ENCODE measurements around the gene UQCC3. TPM values are rescaled to one million over a fixed set of nuclear protein-coding genes. Genes with fewer than 3 reads are reported as not detected.
A peak's percentile ranks its signal among the peaks of the same experiment; 100 is the strongest.

Gene UQCC3
- total and polyA plus RNA-seq, 9 of the 15 experiments (the other 6 are each of a cell fraction or from before 2014, with no cell fraction given) = 3.3 to 44.3 (median 8.0) TPM

GRCh38 chr11:62665075-62665598 lies 6.3 kb upstream of the UQCC3 start, which contains the start of the genes C11orf98 and CSKMT (continued):
- TF ChIP-seq EP400 (IDR thresholded peaks at IDR 0.05) = peak; percentile 80
- TF ChIP-seq KDM2B (CRISPR knock-in tag; IDR thresholded peaks at IDR 0.05) = 0 out of 2 replicates have a peak, but pooled peaks have one; percentile 24
- TF ChIP-seq MYC (IDR thresholded peaks at IDR 0.05; ENCODE audit: low read depth, low read length) = peak; percentile 89
- peak; percentile 82 for TF ChIP-seq MYC (CRISPR knock-in tag; IDR thresholded peaks at IDR 0.05; ENCODE audit: borderline replicate concordance, low read depth)
- TF ChIP-seq FOXA3 (CRISPR knock-in tag; conservative IDR thresholded peaks at IDR 0.05 in 1 of 2, IDR thresholded peaks at IDR 0.05 in 1 of 2) = no peak
- TF ChIP-seq CREM (IDR thresholded peaks at IDR 0.05; ENCODE audit: low read depth) = peak; percentile 48
- TF ChIP-seq HDAC6 (IDR thresholded peaks at IDR 0.05; ENCODE audit: low read depth, low read length) = no peak
- TF ChIP-seq ZNF3 (CRISPR knock-in tag; IDR thresholded peaks at IDR 0.05) = peak; percentile 73
- TF ChIP-seq ZNF175 (CRISPR knock-in tag; IDR thresholded peaks at IDR 0.05; ENCODE audit: low read depth) = no peak
- TF ChIP-seq GABPA (tag; conservative IDR thresholded peaks at IDR 0.05; ENCODE audit: low read depth) = peak; percentile 89
- TF ChIP-seq NFIC (IDR thresholded peaks at IDR 0.05) = peak; percentile 79
- no peak for TF ChIP-seq ZNF76 (CRISPR knock-in tag; IDR thresholded peaks at IDR 0.05; ENCODE audit: borderline replicate concordance)
- TF ChIP-seq NONO (IDR thresholded peaks at IDR 0.05; ENCODE audit: low read depth in 2 of 2, low read length in 1 of 2) = peak; percentile 63 to 90; a peak in 3 of 4 replicates
- peak; percentile 97 for TF ChIP-seq THAP12 (CRISPR knock-in tag; IDR thresholded peaks at IDR 0.05)
- peak; percentile 53 for TF ChIP-seq ELF4 (CRISPR knock-in tag; IDR thresholded peaks at IDR 0.05)
- TF ChIP-seq NFXL1 (CRISPR knock-in tag; IDR thresholded peaks at IDR 0.05) = peak; percentile 56; the same call in 1 of the 2 replicates
- TF ChIP-seq RHOXF2B (CRISPR knock-in tag; conservative IDR thresholded peaks at IDR 0.05) = 0 out of 2 replicates have a peak, but pooled peaks have one; percentile 70
- TF ChIP-seq RBM22 (IDR thresholded peaks at IDR 0.05; ENCODE audit: low read depth, low read length, poor library complexity, severe bottlenecking) = peak; percentile 96
- peak; percentile 86 for TF ChIP-seq ETV1 (tag; conservative IDR thresholded peaks at IDR 0.05; ENCODE audit: low read depth)
- TF ChIP-seq ZNF436 (CRISPR knock-in tag; IDR thresholded peaks at IDR 0.05) = peak; percentile 72; the same call in 1 of the 2 replicates
- peak; percentile 96 for TF ChIP-seq PHF8 (IDR thresholded peaks at IDR 0.05; ENCODE audit: borderline replicate concordance, low read length)
- TF ChIP-seq ZNF586 (CRISPR knock-in tag; conservative IDR thresholded peaks at IDR 0.05) = 0 out of 2 replicates have a peak, but pooled peaks have one; percentile 54
- TF ChIP-seq FOXP4 (CRISPR knock-in tag; IDR thresholded peaks at IDR 0.05; ENCODE audit: borderline replicate concordance) = peak; percentile 8; the same call in 1 of the 2 replicates
- peak in 1 of 2 experiments; percentile 69; a peak in 2 of 4 replicates for TF ChIP-seq CSDE1 (IDR thresholded peaks at IDR 0.05)
- no peak for TF ChIP-seq ATF1 (CRISPR knock-in tag; IDR thresholded peaks at IDR 0.05)
- peak; percentile 56 for TF ChIP-seq ATF1 (tag; IDR thresholded peaks at IDR 0.05)
- TF ChIP-seq SMAD3 (CRISPR knock-in tag; conservative IDR thresholded peaks at IDR 0.05) = peak; percentile 56; the same call in 1 of the 2 replicates
